ENCODE measurements around the gene PRKCE.

The PRKCE gene

DNA sequence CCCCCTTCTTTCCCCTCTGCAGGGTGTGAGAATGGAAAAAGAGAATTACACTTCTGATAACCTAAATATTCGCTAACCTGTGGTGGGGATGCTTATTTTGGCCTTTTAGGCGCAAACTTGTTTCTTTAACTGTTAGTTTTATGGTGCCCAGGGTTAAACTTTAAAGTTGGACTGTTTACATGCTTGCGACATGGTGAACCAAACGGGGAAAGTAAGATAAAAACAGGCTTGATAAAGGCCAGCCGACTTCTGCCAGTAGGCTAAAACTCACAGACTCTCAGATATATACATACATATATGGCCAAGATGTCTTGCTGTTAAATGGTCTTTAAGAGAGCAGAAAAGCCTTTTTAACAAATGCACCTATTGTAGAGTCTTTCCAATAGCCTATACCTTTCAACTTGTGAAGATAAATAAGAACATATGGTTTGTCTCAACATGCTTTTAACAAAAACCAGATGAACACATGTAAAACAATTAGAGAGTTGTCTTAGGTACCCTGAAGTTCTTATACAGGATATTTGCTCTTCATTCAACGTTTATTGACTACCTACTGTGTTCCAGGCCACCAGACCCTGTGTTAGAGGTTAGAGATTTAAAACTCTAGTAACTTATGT lies 29.0 kb downstream of the PRKCE start:
- Histone ChIP-seq H3K4me1 (ENCODE audit: insufficient read depth, insufficient read length) (no peaks in the 10 kb centered on the region), H3K27me3 (ENCODE audit: insufficient read depth, insufficient read length) (no peaks in the 10 kb centered on the region), H3K4me3 (ENCODE audit: insufficient read length, low read depth) (no peak overlapping the region), H3K9ac (ENCODE audit: insufficient read length, low read depth) (no peak overlapping the region), H3K36me3 (ENCODE audit: insufficient read depth, insufficient read length, low read length) (no peaks in the 10 kb centered on the region), H3K9me3 (ENCODE audit: insufficient read depth, low read length) (no peaks in the 10 kb centered on the region)
- no peak for TF ChIP-seq YY1 (IDR thresholded peaks at IDR 0.05; ENCODE audit: insufficient read depth, insufficient read length)
- no peak for TF ChIP-seq SUZ12 (IDR thresholded peaks at IDR 0.05; ENCODE audit: extremely low read depth, insufficient read depth, insufficient read length)
- no peak for TF ChIP-seq ZNF274 (IDR thresholded peaks at IDR 0.05; ENCODE audit: low read depth, low read length)
- DNase-seq (ENCODE audit: low read depth, low spot score), result no peak

DNA sequence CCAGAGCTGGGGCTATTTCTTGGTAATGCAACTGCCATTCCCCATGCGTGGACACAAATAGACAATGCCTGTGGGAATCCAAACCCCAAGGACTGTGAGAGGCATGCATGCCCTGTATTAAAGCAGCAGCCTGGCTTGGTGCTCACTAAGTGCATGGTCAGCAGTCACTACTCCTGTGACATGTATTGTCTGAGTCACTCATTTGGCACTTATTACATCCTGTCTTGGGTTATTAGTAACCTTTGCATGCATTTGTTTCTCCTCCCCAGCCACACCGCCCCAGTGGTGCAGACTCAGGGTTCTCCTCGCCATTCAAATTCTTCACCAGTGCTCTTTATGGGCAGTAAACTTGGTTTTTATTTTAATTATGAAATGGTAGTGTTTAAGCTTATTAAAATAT lies 30.2 kb downstream of the PRKCE start:
- Histone ChIP-seq H3K4me3 (ENCODE audit: insufficient read length, low read depth) (no peak overlapping the region), H3K9me3 (ENCODE audit: insufficient read depth, low read length) (no peaks in the 10 kb centered on the region), H3K4me1 (ENCODE audit: insufficient read depth, insufficient read length) (no peaks in the 10 kb centered on the region), H3K27me3 (ENCODE audit: insufficient read depth, insufficient read length) (no peaks in the 10 kb centered on the region), H3K9ac (ENCODE audit: insufficient read length, low read depth) (no peak overlapping the region), H3K36me3 (ENCODE audit: insufficient read depth, insufficient read length, low read length) (no peaks in the 10 kb centered on the region)
- TF ChIP-seq SUZ12 (IDR thresholded peaks at IDR 0.05; ENCODE audit: extremely low read depth, insufficient read depth, insufficient read length) (no peak), ZNF274 (IDR thresholded peaks at IDR 0.05; ENCODE audit: low read depth, low read length) (no peak), YY1 (IDR thresholded peaks at IDR 0.05; ENCODE audit: insufficient read depth, insufficient read length) (no peak)
- DNase-seq (ENCODE audit: low read depth, low spot score), result no peak

DNA sequence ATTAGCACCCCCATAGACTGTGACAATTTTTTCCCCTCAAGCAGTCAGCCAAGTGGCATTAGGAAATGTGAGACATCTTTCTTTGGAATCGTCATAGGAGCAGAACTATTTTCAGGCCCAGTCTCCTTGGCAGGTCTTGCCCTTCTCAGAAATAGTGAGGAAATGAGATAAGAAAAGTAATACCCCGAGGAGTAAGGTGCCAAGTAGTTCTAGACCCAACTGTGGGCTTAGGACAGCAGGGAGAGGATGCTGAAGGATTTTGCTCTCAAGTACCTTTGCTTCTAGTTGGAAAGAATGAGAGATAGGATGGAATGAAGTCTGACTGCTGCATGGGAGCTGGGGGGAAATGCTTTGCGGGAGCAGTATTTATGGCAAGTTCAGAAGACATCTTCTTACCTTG lies 31.8 kb downstream of the PRKCE start:
- H3K4me3 ChIP-seq (ENCODE audit: insufficient read length, low read depth), result no peak overlapping the region
- DNase-seq (ENCODE audit: low read depth, low spot score), result no peak
- H3K9ac ChIP-seq (ENCODE audit: insufficient read length, low read depth), result no peak overlapping the region
- no peaks in the 10 kb centered on the region for H3K9me3 ChIP-seq (ENCODE audit: insufficient read depth, low read length)
- no peak for TF ChIP-seq SUZ12 (IDR thresholded peaks at IDR 0.05; ENCODE audit: extremely low read depth, insufficient read depth, insufficient read length)
- no peak for TF ChIP-seq ZNF274 (IDR thresholded peaks at IDR 0.05; ENCODE audit: low read depth, low read length)
- no peak for TF ChIP-seq YY1 (IDR thresholded peaks at IDR 0.05; ENCODE audit: insufficient read depth, insufficient read length)
- no peaks in the 10 kb centered on the region for H3K4me1 ChIP-seq (ENCODE audit: insufficient read depth, insufficient read length)
- no peaks in the 10 kb centered on the region for H3K27me3 ChIP-seq (ENCODE audit: insufficient read depth, insufficient read length)
- no peaks in the 10 kb centered on the region for H3K36me3 ChIP-seq (ENCODE audit: insufficient read depth, insufficient read length, low read length)

DNA sequence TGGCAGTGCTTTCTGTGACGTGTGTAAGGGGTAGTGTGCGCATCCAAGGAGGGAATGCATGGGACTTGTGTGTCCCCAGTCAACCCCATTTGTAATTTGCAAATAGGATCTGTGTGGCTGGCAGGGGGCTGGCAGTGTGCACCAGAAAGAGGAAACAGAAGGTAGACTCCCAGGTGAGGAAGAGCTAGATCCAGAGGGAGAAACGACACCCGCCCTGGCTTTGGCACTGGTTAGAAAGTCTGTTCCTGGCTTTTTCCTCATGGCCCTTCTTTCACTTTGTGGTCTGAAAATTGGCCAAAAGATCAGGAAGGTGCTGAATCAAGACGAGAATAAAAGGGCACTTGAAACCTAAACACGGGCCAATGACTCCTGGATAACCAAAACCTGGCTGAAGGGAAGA lies 33.3 kb downstream of the PRKCE start:
- TF ChIP-seq YY1 (IDR thresholded peaks at IDR 0.05; ENCODE audit: insufficient read depth, insufficient read length) (no peak), ZNF274 (IDR thresholded peaks at IDR 0.05; ENCODE audit: low read depth, low read length) (no peak), SUZ12 (IDR thresholded peaks at IDR 0.05; ENCODE audit: extremely low read depth, insufficient read depth, insufficient read length) (no peak)
- no peak for DNase-seq (ENCODE audit: low read depth, low spot score)
- H3K4me1 ChIP-seq (ENCODE audit: insufficient read depth, insufficient read length), result no peaks in the 10 kb centered on the region

DNA sequence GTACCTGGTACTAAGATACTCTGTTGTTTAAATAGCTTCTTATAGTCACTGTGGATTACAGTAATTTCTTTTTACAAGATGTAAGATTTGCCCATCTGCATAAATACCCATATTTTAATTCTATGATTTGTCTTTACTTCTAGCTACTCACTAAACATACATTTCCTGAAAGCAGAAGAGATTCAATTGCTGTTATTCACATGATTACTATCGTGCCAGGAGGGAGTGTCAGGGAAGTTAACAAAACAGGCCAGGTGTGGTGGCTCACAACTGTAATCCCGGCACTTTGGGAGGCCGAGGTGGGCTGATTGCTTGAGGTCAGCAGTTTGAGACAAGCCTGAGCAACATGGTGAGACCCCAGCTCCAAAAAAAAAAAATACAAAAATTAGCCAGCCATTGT lies 33.8 kb downstream of the PRKCE start:
- no peaks in the 10 kb centered on the region for H3K4me1 ChIP-seq (ENCODE audit: insufficient read depth, insufficient read length)
- TF ChIP-seq YY1 (IDR thresholded peaks at IDR 0.05; ENCODE audit: insufficient read depth, insufficient read length) (no peak), SUZ12 (IDR thresholded peaks at IDR 0.05; ENCODE audit: extremely low read depth, insufficient read depth, insufficient read length) (no peak), ZNF274 (IDR thresholded peaks at IDR 0.05; ENCODE audit: low read depth, low read length) (no peak)
- no peaks in the 10 kb centered on the region for H3K9me3 ChIP-seq (ENCODE audit: insufficient read depth, low read length)
- H3K36me3 ChIP-seq (ENCODE audit: insufficient read depth, insufficient read length, low read length), result no peaks in the 10 kb centered on the region
- H3K27me3 ChIP-seq (ENCODE audit: insufficient read depth, insufficient read length), result no peaks in the 10 kb centered on the region
- H3K9ac ChIP-seq (ENCODE audit: insufficient read length, low read depth), result no peak overlapping the region
- DNase-seq (ENCODE audit: low read depth, low spot score), result no peak
- H3K4me3 ChIP-seq (ENCODE audit: insufficient read length, low read depth), result no peak overlapping the region

More for the DNA sequence above, 33.3 kb downstream of the PRKCE start:
- Histone ChIP-seq H3K27me3 (ENCODE audit: insufficient read depth, insufficient read length) (no peaks in the 10 kb centered on the region), H3K9me3 (ENCODE audit: insufficient read depth, low read length) (no peaks in the 10 kb centered on the region), H3K9ac (ENCODE audit: insufficient read length, low read depth) (no peak overlapping the region), H3K36me3 (ENCODE audit: insufficient read depth, insufficient read length, low read length) (no peaks in the 10 kb centered on the region), H3K4me3 (ENCODE audit: insufficient read length, low read depth) (no peak overlapping the region)

DNA sequence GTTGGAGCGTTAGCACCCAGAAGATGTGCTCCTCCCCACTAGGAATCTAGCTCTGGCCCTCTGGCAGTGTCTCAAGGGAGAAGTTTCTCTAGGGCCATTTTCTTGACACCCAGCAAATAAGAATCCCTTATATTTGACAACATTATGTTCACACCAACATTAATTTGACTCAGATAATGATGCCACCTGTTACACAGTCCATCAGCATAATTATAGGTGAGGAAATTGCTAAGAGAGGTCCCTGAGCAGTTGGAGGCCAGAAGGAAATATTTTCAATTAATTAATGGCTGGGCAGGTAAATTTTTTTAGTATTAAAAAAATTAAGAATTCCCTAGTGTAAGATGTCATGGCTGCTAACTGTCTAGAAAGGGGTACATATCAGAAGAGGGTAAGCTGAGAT lies 36.5 kb downstream of the PRKCE start:
- H3K36me3 ChIP-seq (ENCODE audit: insufficient read depth, insufficient read length, low read length), result no peaks in the 10 kb centered on the region
- H3K9me3 ChIP-seq (ENCODE audit: insufficient read depth, low read length), result no peaks in the 10 kb centered on the region
- no peak overlapping the region for H3K4me3 ChIP-seq (ENCODE audit: insufficient read length, low read depth)
- no peak for DNase-seq (ENCODE audit: low read depth, low spot score)
- H3K9ac ChIP-seq (ENCODE audit: insufficient read length, low read depth), result no peak overlapping the region
- no peak for TF ChIP-seq YY1 (IDR thresholded peaks at IDR 0.05; ENCODE audit: insufficient read depth, insufficient read length)
- no peak for TF ChIP-seq SUZ12 (IDR thresholded peaks at IDR 0.05; ENCODE audit: extremely low read depth, insufficient read depth, insufficient read length)
- no peak for TF ChIP-seq ZNF274 (IDR thresholded peaks at IDR 0.05; ENCODE audit: low read depth, low read length)
- no peaks in the 10 kb centered on the region for H3K4me1 ChIP-seq (ENCODE audit: insufficient read depth, insufficient read length)
- no peaks in the 10 kb centered on the region for H3K27me3 ChIP-seq (ENCODE audit: insufficient read depth, insufficient read length)

DNA sequence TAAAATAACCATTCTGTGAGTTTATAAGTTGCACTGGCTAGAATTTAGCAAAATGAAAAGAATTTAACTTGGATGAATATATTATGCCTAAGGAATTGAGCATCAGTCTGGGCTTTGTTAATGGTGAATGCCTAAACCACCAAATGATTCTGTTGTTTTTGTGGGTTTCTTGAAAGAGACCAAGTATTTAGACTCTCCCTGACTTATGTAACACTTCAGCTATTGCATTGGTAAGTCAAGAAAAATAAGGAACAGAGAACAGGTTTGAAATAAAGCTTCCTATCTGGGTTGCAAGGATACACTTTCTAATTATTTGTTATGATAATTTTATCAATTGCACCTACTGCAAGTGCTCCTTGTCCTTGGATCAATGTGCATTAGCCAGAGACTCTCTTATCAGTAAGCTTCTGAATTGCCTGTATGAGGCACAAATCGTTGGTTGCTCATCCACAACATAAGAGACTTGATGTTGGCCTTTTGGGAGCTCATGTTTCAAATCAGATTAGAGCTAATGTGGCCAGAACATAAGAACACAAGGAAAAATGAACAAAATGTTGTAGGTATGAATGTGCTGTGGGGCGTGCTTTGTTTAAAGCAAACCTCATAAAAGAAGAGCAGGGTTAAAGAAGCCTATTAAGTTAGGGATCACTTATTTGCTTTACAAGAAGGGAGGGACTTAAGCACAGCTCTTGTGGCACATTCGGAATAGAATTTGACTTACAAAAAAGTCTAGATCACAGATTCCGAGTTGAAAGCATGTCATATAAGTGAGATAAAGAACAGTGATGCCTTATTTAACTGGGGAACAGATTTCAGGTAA lies 37.2 kb downstream of the PRKCE start:
- Histone ChIP-seq H3K4me3 (ENCODE audit: insufficient read length, low read depth) (no peak overlapping the region), H3K36me3 (ENCODE audit: insufficient read depth, insufficient read length, low read length) (no peaks in the 10 kb centered on the region), H3K9me3 (ENCODE audit: insufficient read depth, low read length) (no peaks in the 10 kb centered on the region), H3K27me3 (ENCODE audit: insufficient read depth, insufficient read length) (no peaks in the 10 kb centered on the region), H3K4me1 (ENCODE audit: insufficient read depth, insufficient read length) (no peaks in the 10 kb centered on the region), H3K9ac (ENCODE audit: insufficient read length, low read depth) (no peak overlapping the region)
- no peak for DNase-seq (ENCODE audit: low read depth, low spot score)
- TF ChIP-seq YY1 (IDR thresholded peaks at IDR 0.05; ENCODE audit: insufficient read depth, insufficient read length) (no peak), SUZ12 (IDR thresholded peaks at IDR 0.05; ENCODE audit: extremely low read depth, insufficient read depth, insufficient read length) (no peak), ZNF274 (IDR thresholded peaks at IDR 0.05; ENCODE audit: low read depth, low read length) (no peak)

Measured in NT2/D1 (cell line).